Mesendoderm (in vitro differentiated cells): ENCODE results near the gene SLC36A3.

Source experiments
- DNase-seq: peaks from one replicate; pipeline ENCODE4 v3.0.0; 2013
- H2AK5ac ChIP-seq: 2 replicates; pipeline ENCODE4 v1.6.1; 2013; ENCODE audit warnings: low read length, inconsistent platforms
- H2BK120ac ChIP-seq: 2 replicates; pipeline ENCODE4 v1.6.1; 2013; ENCODE audit warnings: low read depth, mild to moderate bottlenecking, low read length, moderate library complexity, mixed read lengths
- H2BK15ac ChIP-seq: replicated peaks from 2 replicates; pipeline ENCODE4 v1.6.1; 2013; ENCODE audit warnings: low read depth, mild to moderate bottlenecking, moderate library complexity
- H2BK5ac ChIP-seq: 2 replicates; pipeline ENCODE4 v1.6.1; 2013; ENCODE audit warnings: low read length, inconsistent platforms
- H3K18ac ChIP-seq: 2 replicates; pipeline ENCODE4 v1.6.1; 2013; ENCODE audit warnings: mild to moderate bottlenecking, low read length, mixed read lengths
- H3K23ac ChIP-seq: one replicate; pipeline ENCODE4 v1.6.1; 2013; ENCODE audit warnings: low read length
- H3K27ac ChIP-seq: 2 replicates; pipeline ENCODE4 v1.5.1; 2013; ENCODE audit warnings: low read depth, mild to moderate bottlenecking, inconsistent platforms, low read length, moderate library complexity
- H3K27me3 ChIP-seq: 2 replicates; pipeline ENCODE4 v1.6.1; 2013; ENCODE audit warnings: low read length, control low read depth, mild to moderate bottlenecking, inconsistent platforms; ENCODE audit not compliant: insufficient read depth, poor library complexity
- H3K36me3 ChIP-seq: 2 replicates; pipeline ENCODE4 v1.6.1; 2013; ENCODE audit warnings: low read length, inconsistent platforms; ENCODE audit not compliant: control insufficient read depth, insufficient read depth
- H3K4ac ChIP-seq: one replicate; pipeline ENCODE4 v1.6.1; 2013; ENCODE audit warnings: low read depth, mild to moderate bottlenecking, low read length, moderate library complexity
- H3K4me1 ChIP-seq: 2 replicates; pipeline ENCODE4 v1.6.1; 2013; ENCODE audit warnings: low read depth, low read length, inconsistent platforms; ENCODE audit not compliant: control insufficient read depth
- H3K4me2 ChIP-seq: 2 replicates; pipeline ENCODE4 v1.6.1; 2013; ENCODE audit warnings: low read length
- H3K4me3 ChIP-seq: 2 replicates; pipeline ENCODE4 v1.5.1; 2013; ENCODE audit warnings: mild to moderate bottlenecking, low read length
- H3K56ac ChIP-seq: one replicate; pipeline ENCODE4 v1.6.1; 2013; ENCODE audit warnings: low read length
- H3K79me1 ChIP-seq: 2 replicates; pipeline ENCODE4 v1.6.1; 2013; ENCODE audit warnings: low read length, inconsistent platforms
- H3K79me2 ChIP-seq: 2 replicates; pipeline ENCODE4 v1.6.1; 2013; ENCODE audit warnings: mild to moderate bottlenecking, low read length; ENCODE audit not compliant: control insufficient read depth, insufficient read depth
- H3K9ac ChIP-seq: 2 replicates; pipeline ENCODE4 v1.6.1; 2013; ENCODE audit warnings: low read length, inconsistent platforms
- H4K5ac ChIP-seq: one replicate; pipeline ENCODE4 v1.6.1; 2013; ENCODE audit warnings: low read length
- H4K8ac ChIP-seq: one replicate; pipeline ENCODE4 v1.6.1; 2013; ENCODE audit warnings: low read depth, mild to moderate bottlenecking, control low read depth, low read length, moderate library complexity
- WGBS: extraction: QIAGEN DNeasy Blood & Tissue Kit; methylation state at CpG from one replicate; pipeline ENCODE4 v1.1.7; 2013; ENCODE audit warnings: low lambda C conversion rate, missing lambda C conversion rate; ENCODE audit not compliant: insufficient coverage; ENCODE audit errors: extremely low coverage; 5-methylcytosine and 5-hydroxymethylcytosine counted together

Gene SLC36A3

DNA sequence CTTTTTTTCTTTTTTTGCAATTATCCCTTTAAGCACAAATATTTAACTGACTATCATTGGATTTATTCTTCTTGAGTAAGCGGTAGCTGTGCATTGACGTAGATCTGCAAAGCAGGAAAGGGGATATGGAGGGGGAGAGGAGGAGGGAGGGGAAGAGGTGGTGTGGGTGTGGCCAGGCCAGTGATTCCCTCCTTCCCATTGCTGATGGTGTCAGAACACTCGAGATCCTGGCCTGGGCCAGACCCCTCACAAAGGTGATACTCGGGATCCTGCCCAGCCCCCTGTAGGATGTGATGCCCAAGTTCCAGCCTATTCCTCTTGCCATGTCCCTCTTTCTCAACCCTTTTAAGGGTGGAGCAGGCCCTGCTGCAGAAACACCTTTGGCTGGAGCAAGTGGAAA, 9.9 kb downstream of the SLC36A3 start:
- H3K27me3 ChIP-seq = no peaks in the 10 kb centered on the region
- H3K23ac ChIP-seq = no peak overlapping the region
- no peak overlapping the region for H3K4me3 ChIP-seq
- no peaks in the 10 kb centered on the region for H3K36me3 ChIP-seq
- no peak overlapping the region for H3K9ac ChIP-seq
- no peak overlapping the region for H3K27ac ChIP-seq
- no peak overlapping the region for H2BK120ac ChIP-seq
- no peaks in the 10 kb centered on the region for H3K79me2 ChIP-seq
- no peak overlapping the region for H4K8ac ChIP-seq
- no peak overlapping the region for H2BK15ac ChIP-seq
- no peaks in the 10 kb centered on the region for H3K4me1 ChIP-seq
- no peak for DNase-seq
- no peak overlapping the region for H3K56ac ChIP-seq
- H3K4ac ChIP-seq = no peak overlapping the region
- H3K79me1 ChIP-seq = no peaks in the 10 kb centered on the region
- no peak overlapping the region for H3K18ac ChIP-seq
- no peak overlapping the region for H4K5ac ChIP-seq
- H2BK5ac ChIP-seq = no peak overlapping the region
- WGBS = no CpG with 5 or more reads among the region's 4 CpGs
- H3K4me2 ChIP-seq = no peak overlapping the region
- no peak overlapping the region for H2AK5ac ChIP-seq

DNA sequence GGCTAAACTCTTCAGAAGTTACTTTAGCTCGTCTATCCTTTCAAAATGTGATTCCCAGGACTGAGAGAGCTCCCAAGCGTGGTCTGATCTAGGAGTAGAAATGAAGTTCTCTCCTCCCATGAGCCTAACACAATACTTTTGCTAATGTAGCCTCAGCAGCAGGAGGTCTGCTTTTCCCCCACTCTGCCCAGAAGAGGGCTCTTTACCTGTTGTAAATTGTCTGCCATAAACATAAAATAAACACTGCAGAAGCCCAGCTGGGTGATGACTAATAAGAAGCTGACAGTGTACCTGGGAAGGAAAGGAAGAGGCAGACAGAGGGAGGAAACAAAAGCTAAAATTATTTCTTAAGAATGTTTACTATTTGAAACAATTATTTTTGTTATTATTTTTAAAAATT, 15.4 kb downstream of the SLC36A3 start:
- Histone ChIP-seq H3K4me1 (no peaks in the 10 kb centered on the region), H3K27ac (no peak overlapping the region), H4K5ac (no peak overlapping the region), H3K79me2 (no peaks in the 10 kb centered on the region), H3K18ac (no peak overlapping the region), H3K56ac (no peak overlapping the region), H3K9ac (no peak overlapping the region), H2AK5ac (no peak overlapping the region), H3K4me3 (no peak overlapping the region), H3K27me3 (no peaks in the 10 kb centered on the region), H3K23ac (no peak overlapping the region), H3K79me1 (no peaks in the 10 kb centered on the region), H2BK120ac (no peak overlapping the region), H3K4me2 (no peak overlapping the region), H2BK15ac (no peak overlapping the region), H3K4ac (no peak overlapping the region), H3K36me3 (no peaks in the 10 kb centered on the region), H2BK5ac (no peak overlapping the region), H4K8ac (no peak overlapping the region)
- DNase-seq = peak; percentile 62
- no CpG with 5 or more reads among the region's 2 CpGs for WGBS

DNA sequence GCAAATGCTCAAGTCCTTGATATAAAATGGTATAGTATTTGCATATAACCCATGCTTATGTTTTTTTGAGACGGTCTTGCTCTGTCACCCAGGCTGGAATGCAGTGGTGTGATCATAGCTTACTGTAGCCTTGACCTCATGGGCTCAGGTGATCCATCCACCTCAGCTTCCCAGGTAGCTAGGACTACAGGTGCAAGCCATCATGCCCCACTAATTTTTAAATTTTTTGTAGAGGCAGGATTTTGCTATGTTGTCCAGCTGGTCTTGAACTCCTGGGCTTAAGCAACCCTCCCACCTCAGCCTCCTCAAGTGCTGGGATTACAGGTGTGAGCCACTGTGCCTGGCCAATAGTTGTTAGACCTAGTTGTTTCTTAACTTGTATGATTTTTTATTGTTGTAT, 17.3 kb downstream of the SLC36A3 start:
- Histone ChIP-seq H2AK5ac (no peak overlapping the region), H3K9ac (no peak overlapping the region), H3K79me2 (no peaks in the 10 kb centered on the region), H3K36me3 (no peaks in the 10 kb centered on the region), H2BK120ac (no peak overlapping the region), H4K8ac (no peak overlapping the region), H4K5ac (no peak overlapping the region), H3K4me1 (no peaks in the 10 kb centered on the region), H3K56ac (no peak overlapping the region), H2BK15ac (no peak overlapping the region), H3K4me3 (no peak overlapping the region), H3K79me1 (no peaks in the 10 kb centered on the region), H2BK5ac (no peak overlapping the region), H3K23ac (no peak overlapping the region), H3K4me2 (no peak overlapping the region), H3K27me3 (no peaks in the 10 kb centered on the region), H3K4ac (no peak overlapping the region), H3K18ac (no peak overlapping the region), H3K27ac (no peak overlapping the region)
- WGBS = no CpG with 5 or more reads among the region's 1 CpG
- no peak for DNase-seq

DNA sequence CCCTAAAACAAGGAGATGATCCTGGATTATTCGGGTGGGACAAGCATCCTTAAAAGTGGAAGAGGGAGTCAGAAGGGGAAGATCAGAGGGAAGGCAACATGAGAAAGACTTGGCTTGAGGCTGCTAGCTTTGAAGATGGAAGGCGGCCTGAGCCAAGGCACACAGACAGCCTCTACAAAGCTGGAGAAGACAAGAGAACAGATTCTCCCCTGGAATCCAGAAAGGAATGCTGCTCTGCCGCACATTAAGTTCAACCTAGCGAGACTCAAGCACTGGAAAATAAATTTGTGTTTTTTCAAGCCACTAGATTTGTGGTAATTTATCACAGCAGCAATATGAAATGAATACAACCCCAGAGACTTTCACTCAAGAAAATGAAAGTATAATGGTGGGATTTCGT, 17.9 kb downstream of the SLC36A3 start:
- no peak overlapping the region for H4K8ac ChIP-seq
- no peak overlapping the region for H3K23ac ChIP-seq
- no peak overlapping the region for H3K27ac ChIP-seq
- no peak overlapping the region for H2AK5ac ChIP-seq
- H3K4me2 ChIP-seq = no peak overlapping the region
- H2BK120ac ChIP-seq = no peak overlapping the region
- H3K79me1 ChIP-seq = no peaks in the 10 kb centered on the region
- no peaks in the 10 kb centered on the region for H3K79me2 ChIP-seq
- H3K36me3 ChIP-seq = no peaks in the 10 kb centered on the region
- H3K9ac ChIP-seq = no peak overlapping the region
- no CpG with 5 or more reads among the region's 5 CpGs for WGBS
- no peaks in the 10 kb centered on the region for H3K4me1 ChIP-seq
- H2BK5ac ChIP-seq = no peak overlapping the region
- no peak overlapping the region for H3K4ac ChIP-seq
- no peak for DNase-seq
- H3K56ac ChIP-seq = no peak overlapping the region
- H2BK15ac ChIP-seq = no peak overlapping the region
- H3K18ac ChIP-seq = no peak overlapping the region
- no peak overlapping the region for H4K5ac ChIP-seq
- no peaks in the 10 kb centered on the region for H3K27me3 ChIP-seq
- no peak overlapping the region for H3K4me3 ChIP-seq

DNA sequence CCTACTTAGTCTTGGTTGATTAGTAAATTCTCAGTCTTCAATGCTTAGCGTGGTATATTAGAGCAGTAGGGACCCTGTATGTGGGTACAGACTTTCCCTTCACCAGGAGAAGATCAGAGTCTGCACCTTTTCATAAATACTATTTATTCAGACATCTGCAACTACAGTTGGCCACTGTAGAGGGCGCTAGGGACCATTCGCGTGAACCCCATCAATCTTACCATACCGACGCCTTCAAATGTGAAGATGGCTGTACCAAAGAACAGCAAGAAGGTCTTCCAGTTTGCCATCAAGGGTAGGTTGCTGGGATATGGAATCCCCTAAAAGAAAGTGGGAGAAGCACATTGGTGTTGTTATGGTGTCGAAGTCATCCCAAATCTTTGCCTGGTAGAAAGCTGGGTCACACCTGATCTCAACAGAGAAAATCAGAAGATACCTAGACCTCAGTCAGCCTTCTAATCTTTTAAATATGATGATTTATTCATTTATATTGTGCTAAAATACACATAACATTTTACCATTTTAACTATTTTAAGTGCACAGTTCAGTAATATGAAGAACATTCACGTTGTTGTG, 19.1 kb downstream of the SLC36A3 start:
- Histone ChIP-seq H3K27me3 (no peaks in the 10 kb centered on the region), H3K4me3 (no peak overlapping the region), H3K4me2 (no peak overlapping the region), H3K27ac (no peak overlapping the region), H3K4ac (no peak overlapping the region), H3K79me2 (no peaks in the 10 kb centered on the region), H3K23ac (no peak overlapping the region), H2BK15ac (no peak overlapping the region), H3K79me1 (no peaks in the 10 kb centered on the region), H3K4me1 (no peaks in the 10 kb centered on the region), H2AK5ac (no peak overlapping the region), H4K5ac (no peak overlapping the region), H4K8ac (no peak overlapping the region), H2BK5ac (no peak overlapping the region), H3K9ac (no peak overlapping the region), H3K18ac (no peak overlapping the region), H2BK120ac (no peak overlapping the region), H3K56ac (no peak overlapping the region), H3K36me3 (no peaks in the 10 kb centered on the region)
- peak; percentile 37 for DNase-seq
- WGBS = no CpG with 5 or more reads among the region's 8 CpGs

DNA sequence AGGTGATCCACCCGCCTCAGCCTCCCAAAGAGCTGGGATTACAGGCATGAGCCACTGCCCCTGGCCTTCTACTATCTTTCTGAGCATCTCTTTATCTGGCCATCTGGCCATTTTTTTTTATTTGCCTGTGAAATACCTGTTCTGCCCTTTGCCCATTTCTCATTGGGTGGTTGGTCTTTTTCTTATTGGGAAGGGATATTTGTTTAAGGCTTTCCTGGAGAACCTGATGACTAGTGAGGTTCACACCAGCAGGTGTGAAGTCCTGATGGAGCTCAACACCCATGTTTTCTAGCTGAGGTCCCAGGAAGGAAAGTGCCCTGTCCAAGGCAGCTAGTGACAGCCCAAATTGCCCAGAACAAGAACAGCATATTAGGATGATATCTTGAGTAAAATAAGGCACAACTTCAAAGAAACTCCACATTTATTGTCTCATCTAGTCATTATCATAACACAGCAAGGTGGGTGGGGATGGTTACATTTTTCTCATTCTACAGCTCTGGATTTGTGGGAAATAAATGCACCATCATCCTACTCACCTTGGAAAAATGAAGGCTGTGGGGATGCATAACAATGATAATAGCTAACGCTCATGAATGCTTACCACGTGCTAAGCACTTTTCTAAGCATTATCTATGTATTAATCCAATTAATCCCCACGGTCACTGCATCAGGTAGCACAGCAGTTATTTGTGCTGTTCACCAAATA, 20.3 kb downstream of the SLC36A3 start:
- Histone ChIP-seq H2BK15ac (no peak overlapping the region), H3K27ac (no peak overlapping the region), H3K4me1 (no peaks in the 10 kb centered on the region), H3K23ac (peak overlapping the region; percentile 81), H3K18ac (no peak overlapping the region), H3K56ac (no peak overlapping the region), H3K27me3 (no peaks in the 10 kb centered on the region), H3K4me2 (no peak overlapping the region), H4K5ac (no peak overlapping the region), H3K9ac (no peak overlapping the region), H3K79me2 (no peaks in the 10 kb centered on the region), H3K4me3 (no peak overlapping the region), H2BK5ac (no peak overlapping the region), H2BK120ac (no peak overlapping the region), H4K8ac (no peak overlapping the region), H3K79me1 (no peaks in the 10 kb centered on the region), H3K4ac (no peak overlapping the region), H3K36me3 (no peaks in the 10 kb centered on the region), H2AK5ac (no peak overlapping the region)
- no CpG with 5 or more reads among the region's 4 CpGs for WGBS
- no peak for DNase-seq
